ENCODE data around the gene VWA3B.
A peak's percentile ranks its signal among the peaks of the same experiment; 100 is the strongest.

VWA3B gene

GRCh38 chr2:98334439-98335078 is 247.6 kb downstream of the VWA3B start:
- Histone ChIP-seq H3K27me3 (ENCODE audit: control insufficient read depth, insufficient read depth, low read length) (peaks cover 22% of the 10 kb centered on the region; the same call in 1 of the 2 replicates), H3K4me1 (ENCODE audit: control insufficient read depth, insufficient read depth, low read length) (peaks cover 22% of the 10 kb centered on the region), H3K4me3 (ENCODE audit: low read depth, low read length) (peak overlapping the region; percentile 44), H3K9ac (ENCODE audit: low read depth, low read length) (no peak overlapping the region), H3K27ac (ENCODE audit: low read depth, low read length) (peak overlapping the region; percentile 87), H3K36me3 (ENCODE audit: control insufficient read depth, insufficient read depth, low read length) (no peaks in the 10 kb centered on the region), H3K9me3 (ENCODE audit: control insufficient read depth, insufficient read depth, low read length) (no peaks in the 10 kb centered on the region)

GRCh38 chr2:98335271-98335670 is 248.3 kb downstream of the VWA3B start:
- H3K4me1 ChIP-seq (ENCODE audit: control insufficient read depth, insufficient read depth, low read length), result peaks cover 22% of the 10 kb centered on the region
- H3K4me3 ChIP-seq (ENCODE audit: low read depth, low read length), result peak overlapping the region; percentile 44; the same call in 1 of the 2 replicates
- H3K9me3 ChIP-seq (ENCODE audit: control insufficient read depth, insufficient read depth, low read length), result no peaks in the 10 kb centered on the region
- no peak overlapping the region for H3K9ac ChIP-seq (ENCODE audit: low read depth, low read length)
- H3K27ac ChIP-seq (ENCODE audit: low read depth, low read length), result peak overlapping the region; percentile 87
- peaks cover 22% of the 10 kb centered on the region; the same call in 1 of the 2 replicates for H3K27me3 ChIP-seq (ENCODE audit: control insufficient read depth, insufficient read depth, low read length)
- no peaks in the 10 kb centered on the region for H3K36me3 ChIP-seq (ENCODE audit: control insufficient read depth, insufficient read depth, low read length)

- Histone ChIP-seq H3K4me3 (ENCODE audit: low read depth, low read length) (no peak overlapping the region), H3K27me3 (ENCODE audit: control insufficient read depth, insufficient read depth, low read length) (peaks cover 42% of the 10 kb centered on the region), H3K36me3 (ENCODE audit: control insufficient read depth, insufficient read depth, low read length) (no peaks in the 10 kb centered on the region), H3K9me3 (ENCODE audit: control insufficient read depth, insufficient read depth, low read length) (no peaks in the 10 kb centered on the region), H3K9ac (ENCODE audit: low read depth, low read length) (no peak overlapping the region), H3K27ac (ENCODE audit: low read depth, low read length) (no peak overlapping the region), H3K4me1 (ENCODE audit: control insufficient read depth, insufficient read depth, low read length) (peaks cover 4% of the 10 kb centered on the region; the same call in 1 of the 2 replicates)
Measured at GRCh38 chr2:98341241-98341640, 254.3 kb downstream of the VWA3B start.

GRCh38 chr2:98343285-98343684 is 256.3 kb downstream of the VWA3B start:
- Histone ChIP-seq H3K9me3 (ENCODE audit: control insufficient read depth, insufficient read depth, low read length) (no peaks in the 10 kb centered on the region), H3K36me3 (ENCODE audit: control insufficient read depth, insufficient read depth, low read length) (no peaks in the 10 kb centered on the region), H3K9ac (ENCODE audit: low read depth, low read length) (no peak overlapping the region), H3K4me1 (ENCODE audit: control insufficient read depth, insufficient read depth, low read length) (peaks cover 8% of the 10 kb centered on the region; the same call in 1 of the 2 replicates), H3K27me3 (ENCODE audit: control insufficient read depth, insufficient read depth, low read length) (peaks cover 59% of the 10 kb centered on the region), H3K4me3 (ENCODE audit: low read depth, low read length) (no peak overlapping the region), H3K27ac (ENCODE audit: low read depth, low read length) (no peak overlapping the region)

- no peaks in the 10 kb centered on the region for H3K36me3 ChIP-seq (ENCODE audit: control insufficient read depth, insufficient read depth, low read length)
- no peaks in the 10 kb centered on the region for H3K9me3 ChIP-seq (ENCODE audit: control insufficient read depth, insufficient read depth, low read length)
- peak within 1 kb of the TSS; percentile 62 for H3K4me3 ChIP-seq (ENCODE audit: low read depth, low read length)
- H3K27ac ChIP-seq (ENCODE audit: low read depth, low read length), result no peak within 1 kb of the TSS
- H3K27me3 ChIP-seq (ENCODE audit: control insufficient read depth, insufficient read depth, low read length), result peaks cover 87% of the 10 kb centered on the region
- H3K4me1 ChIP-seq (ENCODE audit: control insufficient read depth, insufficient read depth, low read length), result peaks cover 8% of the 10 kb centered on the region; the same call in 1 of the 2 replicates
- no peak within 1 kb of the TSS for H3K9ac ChIP-seq (ENCODE audit: low read depth, low read length)
Measured at GRCh38 chr2:98346311-98347236, 259.6 kb downstream of the VWA3B start, which contains the start of gene CNGA3. CNGA3 (plus strand) TSS chr2:98346456; CDS start chr2:98369976, 23,520 bp downstream.

- H3K36me3 ChIP-seq (ENCODE audit: control insufficient read depth, insufficient read depth, low read length), result no peaks in the 10 kb centered on the region
- no peak overlapping the region for H3K27ac ChIP-seq (ENCODE audit: low read depth, low read length)
- no peaks in the 10 kb centered on the region for H3K9me3 ChIP-seq (ENCODE audit: control insufficient read depth, insufficient read depth, low read length)
- peaks cover 8% of the 10 kb centered on the region; the same call in 1 of the 2 replicates for H3K4me1 ChIP-seq (ENCODE audit: control insufficient read depth, insufficient read depth, low read length)
- no peak overlapping the region for H3K9ac ChIP-seq (ENCODE audit: low read depth, low read length)
- peaks cover 85% of the 10 kb centered on the region for H3K27me3 ChIP-seq (ENCODE audit: control insufficient read depth, insufficient read depth, low read length)
- H3K4me3 ChIP-seq (ENCODE audit: low read depth, low read length), result peak overlapping the region; percentile 62
Measured at GRCh38 chr2:98347298-98348065, 260.5 kb downstream of the VWA3B start.

GRCh38 chr2:98348066-98348561 is 261.1 kb downstream of the VWA3B start:
- Histone ChIP-seq H3K9ac (ENCODE audit: low read depth, low read length) (no peak overlapping the region), H3K36me3 (ENCODE audit: control insufficient read depth, insufficient read depth, low read length) (no peaks in the 10 kb centered on the region), H3K27me3 (ENCODE audit: control insufficient read depth, insufficient read depth, low read length) (peaks cover 79% of the 10 kb centered on the region), H3K9me3 (ENCODE audit: control insufficient read depth, insufficient read depth, low read length) (no peaks in the 10 kb centered on the region), H3K4me1 (ENCODE audit: control insufficient read depth, insufficient read depth, low read length) (peaks cover 8% of the 10 kb centered on the region; the same call in 1 of the 2 replicates), H3K27ac (ENCODE audit: low read depth, low read length) (no peak overlapping the region), H3K4me3 (ENCODE audit: low read depth, low read length) (peak overlapping the region; percentile 62)

GRCh38 chr2:98350411-98350810 is 263.4 kb downstream of the VWA3B start:
- H3K9me3 ChIP-seq (ENCODE audit: control insufficient read depth, insufficient read depth, low read length), result no peaks in the 10 kb centered on the region
- no peak overlapping the region for H3K27ac ChIP-seq (ENCODE audit: low read depth, low read length)
- peaks cover 8% of the 10 kb centered on the region; the same call in 1 of the 2 replicates for H3K4me1 ChIP-seq (ENCODE audit: control insufficient read depth, insufficient read depth, low read length)
- no peak overlapping the region for H3K9ac ChIP-seq (ENCODE audit: low read depth, low read length)
- H3K4me3 ChIP-seq (ENCODE audit: low read depth, low read length), result no peak overlapping the region
- H3K36me3 ChIP-seq (ENCODE audit: control insufficient read depth, insufficient read depth, low read length), result no peaks in the 10 kb centered on the region
- H3K27me3 ChIP-seq (ENCODE audit: control insufficient read depth, insufficient read depth, low read length), result peaks cover 56% of the 10 kb centered on the region

GRCh38 chr2:98355881-98356280 is 268.9 kb downstream of the VWA3B start:
- no peaks in the 10 kb centered on the region for H3K9me3 ChIP-seq (ENCODE audit: control insufficient read depth, insufficient read depth, low read length)
- H3K9ac ChIP-seq (ENCODE audit: low read depth, low read length), result no peak overlapping the region
- no peaks in the 10 kb centered on the region for H3K4me1 ChIP-seq (ENCODE audit: control insufficient read depth, insufficient read depth, low read length)
- H3K27ac ChIP-seq (ENCODE audit: low read depth, low read length), result no peak overlapping the region
- peaks cover 2% of the 10 kb centered on the region; the same call in 1 of the 2 replicates for H3K27me3 ChIP-seq (ENCODE audit: control insufficient read depth, insufficient read depth, low read length)
- H3K36me3 ChIP-seq (ENCODE audit: control insufficient read depth, insufficient read depth, low read length), result no peaks in the 10 kb centered on the region
- no peak overlapping the region for H3K4me3 ChIP-seq (ENCODE audit: low read depth, low read length)

- Histone ChIP-seq H3K9me3 (ENCODE audit: control insufficient read depth, insufficient read depth, low read length) (no peaks in the 10 kb centered on the region), H3K27me3 (ENCODE audit: control insufficient read depth, insufficient read depth, low read length) (no peaks in the 10 kb centered on the region), H3K4me1 (ENCODE audit: control insufficient read depth, insufficient read depth, low read length) (no peaks in the 10 kb centered on the region), H3K27ac (ENCODE audit: low read depth, low read length) (no peak overlapping the region), H3K9ac (ENCODE audit: low read depth, low read length) (no peak overlapping the region), H3K4me3 (ENCODE audit: low read depth, low read length) (no peak overlapping the region), H3K36me3 (ENCODE audit: control insufficient read depth, insufficient read depth, low read length) (no peaks in the 10 kb centered on the region)
Measured at GRCh38 chr2:98356729-98357128, 269.8 kb downstream of the VWA3B start.

Data from HUES48 (cell line).